ENCODE results near the gene IRX1.

Gene IRX1

DNA sequence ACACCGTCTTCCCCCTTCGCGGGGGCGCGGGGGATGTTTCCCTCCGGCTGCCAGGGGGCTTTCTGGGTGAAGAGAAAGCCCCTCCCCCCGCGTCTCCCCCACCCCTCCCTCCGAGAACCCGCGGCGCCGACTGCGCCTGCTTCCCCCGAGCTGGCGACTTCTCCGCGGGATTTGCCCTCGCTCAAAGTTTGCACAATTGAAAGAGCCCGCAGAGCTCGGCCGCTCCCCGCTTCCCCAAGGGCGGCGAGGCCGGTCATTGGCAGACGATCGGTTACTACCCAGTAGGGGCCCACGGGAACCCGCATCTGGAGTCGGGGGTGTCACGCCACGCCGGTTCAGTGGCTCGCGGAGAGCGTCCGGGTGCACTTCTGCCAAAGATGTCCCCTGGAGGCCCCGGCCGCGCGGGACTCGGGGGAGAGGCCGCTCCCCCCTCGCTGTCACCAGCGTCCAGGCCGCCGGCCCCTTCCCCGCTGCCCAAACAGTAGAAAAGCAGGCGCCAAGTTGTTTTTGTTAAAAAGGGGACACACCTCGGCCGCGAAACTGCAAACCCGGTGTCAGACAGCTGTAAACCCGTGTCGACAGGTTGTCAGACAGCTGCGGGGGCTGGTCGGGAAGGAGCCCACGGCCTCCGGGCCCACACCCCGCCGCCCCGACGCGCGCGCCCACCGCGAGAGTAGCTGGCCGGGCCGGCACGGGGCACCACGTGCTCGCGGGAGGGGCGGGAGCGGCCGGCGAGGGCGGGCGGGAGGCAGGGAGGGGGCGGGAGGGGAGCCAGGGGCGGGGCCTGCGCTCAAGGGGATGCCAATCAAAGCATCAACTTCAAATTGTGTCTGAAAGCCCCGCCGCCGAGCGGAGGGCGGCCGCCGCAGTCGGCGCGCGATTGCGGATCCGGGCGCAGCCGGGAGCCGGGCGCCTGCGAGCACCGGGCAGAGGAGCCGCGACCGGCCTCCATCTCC, at the start of gene IRX1:
Gene IRX1 (plus strand): TSS at position 827 of the 956 bp plus-strand sequence. CDS start 274 bp downstream, outside the sequence.
- no peak for DNase-seq

DNA sequence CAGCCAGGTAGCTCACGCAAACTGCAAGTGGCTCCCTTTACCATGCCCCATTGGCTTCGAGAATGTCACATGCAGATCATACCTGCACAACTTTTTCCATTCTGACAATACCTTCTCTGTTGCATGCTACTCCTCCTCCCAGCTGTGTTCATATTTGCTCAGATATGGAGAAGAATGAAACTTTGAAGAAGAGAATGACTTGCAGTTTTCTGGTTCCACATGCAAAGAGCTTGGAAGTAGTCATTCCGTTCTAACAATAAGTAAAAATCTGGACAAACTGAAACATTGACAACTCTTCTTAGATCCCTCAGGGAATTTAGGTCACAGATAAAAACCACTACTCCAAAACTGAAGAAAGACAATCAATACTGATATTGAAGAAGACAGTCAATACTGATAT, 49.6 kb upstream of the IRX1 start:
- DNase-seq = no peak

DNA sequence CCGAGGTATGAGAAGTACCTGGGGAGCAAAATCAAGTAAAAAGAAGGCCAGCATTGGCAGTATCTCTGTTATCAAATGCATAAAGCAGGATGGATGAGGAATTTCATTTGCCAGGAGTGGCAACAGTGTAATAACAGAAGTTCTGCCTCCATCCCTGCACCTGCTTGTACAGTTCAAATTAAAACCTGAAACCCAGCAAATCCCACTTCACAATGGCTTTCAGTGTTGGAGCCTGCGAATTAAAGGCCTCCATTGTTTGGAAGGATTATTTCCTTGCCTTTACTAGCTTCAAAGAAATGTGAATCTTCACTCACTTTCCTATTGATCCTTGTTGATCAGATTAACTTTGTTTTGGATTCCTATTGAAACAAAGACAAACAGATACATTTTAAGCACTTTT, 31.5 kb upstream of the IRX1 start:
- DNase-seq = no peak

DNA sequence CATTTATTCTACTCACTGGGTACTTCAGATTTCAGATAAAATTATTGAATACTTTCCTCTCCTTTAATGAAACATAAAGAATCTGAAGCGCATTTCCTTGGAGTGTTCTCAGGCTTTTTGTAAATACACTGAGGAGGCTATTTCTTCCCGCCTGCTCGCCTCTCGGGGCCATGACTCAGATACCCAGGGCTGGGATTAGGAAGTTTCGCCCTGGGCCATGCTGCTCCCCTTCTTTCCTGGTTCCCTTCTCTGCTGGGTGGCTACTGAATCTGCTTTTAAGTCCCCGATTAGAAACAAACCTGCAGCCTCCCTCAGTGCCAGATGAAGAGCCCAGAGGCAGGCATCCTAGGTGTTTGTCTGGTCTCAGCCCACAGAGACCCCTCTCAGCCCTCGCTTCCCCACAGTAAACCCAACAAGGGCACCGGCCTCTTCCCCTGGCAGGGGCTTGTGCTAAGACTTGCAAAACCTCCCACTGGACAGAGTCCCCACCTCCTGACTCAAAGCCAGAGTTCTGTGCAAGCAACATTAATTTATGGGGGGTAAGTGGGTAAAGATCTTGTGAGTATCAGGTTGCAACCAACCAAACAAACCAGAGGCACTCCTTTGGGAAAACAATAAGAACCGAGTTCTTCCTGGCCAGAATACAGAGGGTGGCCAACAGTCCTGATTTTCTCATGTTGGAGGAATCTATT, 30.7 kb upstream of the IRX1 start:
- DNase-seq = no peak

DNA sequence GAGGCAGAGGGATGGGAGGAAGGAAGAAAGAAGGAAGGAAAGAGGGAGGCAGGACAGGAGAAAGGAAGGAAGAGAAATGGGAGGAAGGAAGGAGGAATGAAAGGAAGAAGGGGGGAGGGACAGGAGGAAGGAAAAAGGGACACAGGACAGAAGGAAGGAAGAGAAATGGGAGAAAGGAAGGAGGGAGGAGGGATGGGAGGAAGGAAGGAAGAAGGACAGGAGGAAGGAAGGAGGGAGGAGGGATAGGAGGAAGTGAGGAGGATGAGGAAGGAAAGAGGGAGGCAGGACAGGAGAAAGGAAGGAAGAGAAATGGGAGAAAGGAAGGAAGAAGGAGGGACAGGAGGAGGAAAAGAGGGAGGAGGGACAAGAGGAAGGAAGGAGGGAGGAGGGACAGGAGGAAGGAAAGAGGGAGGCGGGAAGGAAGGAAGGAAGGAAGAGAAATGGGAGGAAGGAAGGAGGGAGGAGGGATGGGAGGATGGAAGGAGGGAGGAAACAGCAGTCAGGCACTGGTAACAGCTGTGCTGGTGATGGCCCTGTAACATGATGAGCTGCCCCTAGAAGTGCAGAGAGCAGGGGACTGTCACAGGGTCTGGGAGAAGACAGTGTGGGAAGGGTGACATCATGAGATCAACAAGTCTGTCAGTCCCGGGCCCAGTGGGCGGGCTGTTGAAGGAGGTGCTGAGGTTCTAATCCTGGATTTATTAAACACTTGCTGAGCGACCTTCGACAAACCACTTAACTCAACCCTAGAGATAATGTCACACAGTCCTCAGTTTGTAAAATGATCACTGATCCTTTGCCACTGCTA, 10.7 kb upstream of the IRX1 start:
- DNase-seq = no peak

DNA sequence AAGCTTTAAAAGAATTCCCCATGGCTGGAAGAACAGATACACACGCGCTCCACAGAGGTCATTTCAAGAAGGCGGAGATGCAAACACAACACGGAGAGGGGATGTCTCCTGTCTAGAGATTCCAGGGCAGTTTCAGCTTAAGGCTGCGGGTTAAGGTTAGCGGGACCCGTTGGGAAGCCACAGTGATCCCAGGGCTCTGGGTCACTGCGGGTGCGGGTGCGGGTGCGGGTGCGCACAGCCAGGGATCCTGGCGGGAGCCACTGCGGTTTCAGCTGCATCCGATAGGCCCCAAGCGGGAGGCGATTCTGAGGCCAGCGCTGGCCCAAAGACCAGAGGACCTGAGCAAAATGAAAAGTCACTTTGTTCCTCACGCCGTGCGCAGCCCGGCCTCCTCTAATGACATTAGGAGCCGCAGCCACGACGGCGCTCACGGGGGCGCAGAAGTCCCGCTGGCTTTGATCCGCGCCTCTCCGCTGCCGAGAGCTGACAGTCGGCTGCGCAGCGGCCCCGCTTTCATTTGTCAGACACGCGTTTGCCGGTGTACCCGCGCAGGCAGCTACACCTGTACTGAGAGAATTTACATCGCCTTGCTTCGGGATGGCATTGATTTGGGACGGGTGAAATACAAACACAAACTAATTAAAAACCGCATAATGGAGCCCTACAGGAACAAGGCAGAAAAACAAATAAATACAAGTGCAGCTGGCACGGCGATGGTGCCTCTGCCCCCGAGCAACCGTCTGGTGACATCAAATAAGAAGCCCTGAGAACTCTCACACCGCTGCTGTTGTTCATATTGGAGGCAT, 5.3 kb upstream of the IRX1 start:
- DNase-seq = no peak

DNA sequence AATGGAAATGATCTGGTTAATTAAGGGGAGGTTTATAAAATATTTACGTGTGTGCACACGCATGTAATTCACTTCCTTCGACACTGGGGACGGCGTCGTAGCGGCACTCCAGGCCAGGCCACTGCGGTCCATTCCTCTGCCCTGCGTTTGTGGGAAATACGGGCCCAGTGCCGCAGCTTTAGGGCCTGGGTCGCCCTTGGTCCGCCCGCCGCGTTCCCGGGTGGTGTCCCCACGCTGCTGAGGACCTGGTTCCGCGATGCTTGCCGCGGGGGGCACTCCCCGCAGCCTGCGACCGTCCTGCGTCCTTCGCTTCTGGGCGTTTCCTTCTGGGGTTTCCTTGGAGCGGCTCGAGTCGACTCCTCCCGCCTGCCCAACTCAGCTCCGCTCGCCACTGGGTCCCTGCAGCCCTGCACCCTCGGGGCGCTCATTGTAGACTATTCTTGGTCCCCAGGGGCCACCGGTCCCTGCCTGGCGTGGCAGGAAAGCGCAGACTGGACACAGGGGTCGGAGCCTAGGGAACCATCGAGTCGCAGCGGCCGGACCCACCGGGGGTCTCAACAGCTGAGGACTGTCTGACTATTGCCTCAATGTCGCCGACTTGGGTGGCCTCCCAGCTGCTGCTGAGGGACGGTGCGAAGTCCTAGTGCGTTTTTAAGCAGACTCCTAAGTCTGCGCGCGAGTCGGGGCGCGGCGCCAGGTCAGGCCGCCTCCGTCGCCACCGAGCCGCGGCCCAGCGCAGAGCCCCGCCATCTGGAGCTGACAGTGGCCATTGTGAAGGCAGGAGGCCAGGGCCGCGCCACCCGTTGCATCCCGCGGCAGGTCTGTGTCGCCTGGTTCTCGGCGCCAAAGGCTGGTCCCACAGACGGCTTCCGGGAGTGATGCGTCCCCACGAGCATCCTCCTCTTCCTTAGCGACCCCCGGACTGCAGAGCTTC, 4.4 kb upstream of the IRX1 start:
- DNase-seq = no peak

DNA sequence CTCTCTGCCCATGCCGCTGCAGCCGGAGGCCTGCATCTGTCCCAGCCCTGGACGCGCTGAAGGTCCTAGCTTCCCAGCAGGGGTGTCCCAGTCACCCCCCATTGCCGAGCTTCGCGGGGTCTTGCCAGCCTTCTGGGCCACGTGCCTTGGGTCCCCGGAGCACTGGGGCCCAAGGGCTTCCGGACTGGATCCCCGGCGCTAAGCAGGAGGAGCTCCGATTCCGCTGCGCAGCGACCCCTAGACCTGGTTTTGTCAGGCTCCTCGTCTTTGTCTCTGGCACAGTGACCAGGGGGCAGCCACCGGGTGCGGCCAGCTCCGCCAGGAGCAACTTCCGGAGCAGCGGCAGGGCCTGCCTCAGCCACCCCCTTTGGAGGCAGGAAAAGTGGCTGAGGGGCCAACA, 3.3 kb upstream of the IRX1 start:
- no peak for DNase-seq

DNA sequence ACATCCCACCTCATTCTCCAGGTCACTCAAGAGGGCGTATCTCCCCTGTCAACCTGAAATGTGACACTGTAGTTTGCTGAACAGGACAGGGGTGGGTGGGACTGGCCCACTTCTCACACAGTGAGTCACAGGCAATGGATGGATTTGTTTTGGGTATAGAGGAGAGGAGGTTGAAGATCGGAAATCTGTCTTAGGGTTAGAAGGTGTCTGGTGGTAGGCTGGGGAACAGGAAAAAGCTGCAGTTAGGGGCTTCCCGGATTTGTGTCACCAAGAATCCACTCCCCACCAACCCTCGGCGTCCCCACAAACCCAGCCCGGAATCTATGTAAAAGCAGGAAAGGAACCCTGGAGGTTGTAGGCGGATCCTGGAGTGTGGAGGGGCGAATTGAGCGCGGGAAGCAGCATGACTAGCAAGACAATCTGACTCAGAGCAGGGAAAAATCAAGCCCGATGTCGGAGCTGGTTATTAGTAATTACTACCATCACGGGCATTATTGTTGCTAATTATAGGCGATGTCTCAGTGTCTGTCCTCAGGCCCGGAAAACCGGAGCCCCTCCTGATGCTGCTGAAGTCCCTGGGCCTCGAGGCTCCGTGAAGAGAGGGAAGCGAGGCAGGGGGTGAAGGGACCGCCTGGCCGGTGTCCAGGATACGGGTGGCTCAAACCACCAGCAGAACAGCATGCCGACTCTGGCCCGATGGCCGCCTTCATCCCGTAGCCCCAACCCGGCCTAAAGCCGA, 1.7 kb upstream of the IRX1 start:
- no peak for DNase-seq

DNA sequence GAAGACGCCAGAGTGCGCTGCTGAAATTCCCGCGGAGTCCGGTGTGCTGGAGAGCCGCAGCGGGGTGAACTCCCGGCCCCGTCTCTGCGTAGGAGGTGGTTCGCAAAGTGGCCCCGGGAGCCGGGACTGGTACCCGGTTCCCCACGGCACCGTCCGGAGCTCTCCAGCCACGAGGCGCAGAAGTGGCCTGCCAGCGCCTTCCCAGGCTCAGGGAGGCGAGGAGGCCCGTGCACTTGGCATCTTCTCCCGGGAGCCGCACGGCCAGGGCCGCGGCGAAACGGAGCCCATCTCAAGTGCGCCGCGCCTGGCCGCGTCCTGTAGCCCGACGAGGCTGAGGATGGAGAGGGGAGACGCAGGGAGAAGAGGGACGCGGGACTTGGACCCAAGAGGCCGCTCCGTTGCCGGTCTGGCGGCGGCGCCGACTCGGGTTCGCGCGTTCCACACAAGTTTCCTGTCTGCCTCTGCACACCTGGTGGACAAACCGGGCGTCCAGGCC, 1.1 kb upstream of the IRX1 start:
- no peak for DNase-seq

DNA sequence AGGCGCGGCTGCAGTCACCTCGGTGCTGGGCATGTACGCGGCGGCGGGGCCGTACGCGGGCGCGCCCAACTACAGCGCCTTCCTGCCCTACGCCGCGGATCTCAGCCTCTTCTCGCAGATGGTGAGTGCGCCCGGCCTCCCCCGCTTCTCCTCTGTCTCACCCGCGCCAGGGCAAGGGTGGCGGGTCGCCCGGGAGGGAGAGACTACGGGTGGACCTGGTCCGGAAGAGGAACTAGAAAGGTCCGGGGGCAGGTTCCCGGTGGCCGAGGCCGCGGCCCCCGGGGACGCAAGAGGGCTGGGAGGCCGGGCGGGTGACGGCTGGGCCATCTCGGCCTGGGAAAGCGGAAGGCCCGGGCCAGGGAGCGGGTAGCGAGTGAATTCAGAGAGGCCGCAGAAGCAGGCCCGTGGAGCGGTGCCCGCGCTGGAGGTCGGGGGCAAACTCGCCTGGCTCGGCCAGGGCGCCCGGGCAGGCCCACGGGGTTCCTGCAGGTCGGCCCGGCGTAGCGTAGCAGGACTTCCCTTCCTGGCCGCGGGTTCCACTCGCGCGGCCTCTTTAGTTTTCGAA, 711 bp downstream of the IRX1 start:
- no peak for DNase-seq

DNA sequence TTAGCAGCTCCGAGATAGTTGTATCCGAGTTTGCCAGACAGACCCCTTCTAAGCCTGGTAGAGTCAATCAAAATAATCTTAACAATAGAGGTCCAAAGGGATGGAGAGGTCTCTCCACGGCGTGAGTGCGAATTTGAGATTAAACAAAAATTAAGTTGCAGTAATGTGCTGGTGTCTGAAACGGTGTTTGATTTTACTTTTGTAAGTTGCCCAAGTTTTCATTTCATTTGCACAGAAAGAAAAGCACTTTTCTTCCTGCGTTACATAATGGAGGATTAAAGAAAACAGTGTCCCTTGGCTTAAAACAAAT, 1.2 kb downstream of the IRX1 start:
- no peak for DNase-seq

DNA sequence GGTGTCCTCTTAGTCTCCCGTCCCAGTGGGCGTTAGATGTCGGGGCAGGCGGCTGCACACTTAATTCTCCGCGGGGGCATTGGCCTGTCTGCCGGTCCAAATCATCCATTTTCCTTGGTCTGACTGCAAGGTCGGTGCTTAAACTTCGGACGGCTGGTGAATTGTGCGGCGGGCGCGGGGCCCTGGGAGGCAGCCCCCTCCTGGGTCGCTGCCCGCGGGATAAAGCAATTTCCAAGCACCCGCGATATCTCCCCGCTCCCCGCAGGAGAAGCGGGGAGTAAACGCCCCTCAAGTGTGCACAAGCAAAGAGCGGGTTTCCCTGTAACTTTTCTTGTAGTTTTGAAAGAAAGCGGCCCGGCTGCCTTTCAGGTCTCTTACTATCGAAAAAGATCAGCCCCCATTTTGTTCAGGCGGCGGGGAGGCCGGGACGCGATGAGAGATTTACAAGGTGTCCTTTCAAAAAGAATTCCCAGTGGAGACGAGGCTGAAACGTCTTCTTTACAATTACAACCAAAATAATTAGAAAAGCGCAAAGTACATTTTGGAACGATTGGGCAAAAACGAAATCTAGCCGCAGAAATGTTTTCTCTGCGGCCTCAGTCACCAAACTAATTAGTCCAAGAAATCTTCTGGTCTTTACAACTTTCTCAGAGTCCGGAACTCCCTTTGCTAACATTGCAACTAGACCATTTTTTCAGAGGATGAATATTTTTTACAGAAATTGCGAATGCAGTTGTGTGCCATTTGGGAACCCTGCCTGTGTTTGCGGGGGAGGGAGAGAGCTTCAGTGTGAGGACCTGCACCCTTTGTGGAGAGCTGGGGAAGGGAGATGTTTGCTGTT, 1.8 kb downstream of the IRX1 start:
- no peak for DNase-seq

DNA sequence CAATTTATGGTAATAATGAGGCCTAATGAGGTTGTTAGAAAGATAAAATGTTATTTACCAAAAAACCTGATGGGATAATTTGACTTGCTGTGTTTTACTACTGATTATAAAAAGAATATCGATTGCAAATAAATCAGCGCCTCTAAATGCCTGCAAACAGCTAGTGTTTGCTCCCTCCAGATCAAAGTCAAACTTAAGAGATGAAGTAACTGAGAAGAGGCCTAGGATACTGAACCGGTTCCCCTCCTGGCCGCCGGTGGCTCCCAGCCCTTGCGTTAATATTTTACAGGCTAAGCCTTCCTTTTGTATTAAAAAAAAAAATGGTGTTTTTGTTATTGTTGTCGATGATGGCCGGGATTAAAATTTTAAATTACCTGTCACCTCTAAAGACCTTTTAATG, 2.6 kb downstream of the IRX1 start:
- DNase-seq = no peak

DNA sequence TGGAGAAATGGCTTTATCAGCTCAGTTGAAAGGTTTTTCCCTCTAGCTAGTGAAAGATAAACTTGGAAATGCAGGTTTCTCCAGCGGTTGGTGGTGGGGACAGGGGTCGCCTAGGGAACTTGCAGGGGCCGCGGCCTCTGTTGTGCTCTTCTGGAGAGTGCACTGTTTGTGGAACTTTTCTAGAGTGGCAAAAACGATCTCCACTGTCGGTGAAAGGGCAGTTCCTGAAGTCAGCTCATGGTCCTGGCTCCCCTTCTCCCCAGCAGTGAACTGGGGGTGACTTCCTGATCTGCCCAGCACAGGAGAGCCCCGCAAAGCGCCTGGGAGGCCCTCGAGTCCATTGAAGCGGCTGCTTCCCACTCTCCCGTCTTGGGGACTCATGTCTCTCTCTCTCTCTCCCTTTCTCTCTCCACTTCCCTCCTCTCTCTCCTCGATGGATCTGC, 3.2 kb downstream of the IRX1 start:
- DNase-seq = no peak

DNA sequence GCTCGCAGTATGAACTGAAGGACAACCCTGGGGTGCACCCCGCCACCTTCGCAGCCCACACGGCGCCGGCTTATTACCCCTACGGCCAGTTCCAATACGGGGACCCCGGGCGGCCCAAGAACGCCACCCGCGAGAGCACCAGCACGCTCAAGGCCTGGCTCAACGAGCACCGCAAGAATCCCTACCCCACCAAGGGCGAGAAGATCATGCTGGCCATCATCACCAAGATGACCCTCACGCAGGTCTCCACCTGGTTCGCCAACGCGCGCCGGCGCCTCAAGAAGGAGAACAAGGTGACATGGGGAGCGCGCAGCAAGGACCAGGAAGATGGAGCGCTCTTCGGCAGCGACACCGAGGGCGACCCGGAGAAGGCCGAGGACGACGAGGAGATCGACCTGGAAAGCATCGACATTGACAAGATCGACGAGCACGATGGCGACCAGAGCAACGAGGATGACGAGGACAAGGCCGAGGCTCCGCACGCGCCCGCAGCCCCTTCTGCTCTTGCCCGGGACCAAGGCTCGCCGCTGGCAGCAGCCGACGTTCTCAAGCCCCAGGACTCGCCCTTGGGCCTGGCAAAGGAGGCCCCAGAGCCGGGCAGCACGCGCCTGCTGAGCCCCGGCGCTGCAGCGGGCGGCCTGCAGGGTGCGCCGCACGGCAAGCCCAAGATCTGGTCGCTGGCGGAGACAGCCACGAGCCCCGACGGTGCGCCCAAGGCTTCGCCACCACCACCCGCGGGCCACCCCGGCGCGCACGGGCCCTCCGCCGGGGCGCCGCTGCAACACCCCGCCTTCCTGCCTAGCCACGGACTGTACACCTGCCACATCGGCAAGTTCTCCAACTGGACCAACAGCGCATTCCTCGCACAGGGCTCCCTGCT, 3.8 kb downstream of the IRX1 start:
- no peak for DNase-seq

DNA sequence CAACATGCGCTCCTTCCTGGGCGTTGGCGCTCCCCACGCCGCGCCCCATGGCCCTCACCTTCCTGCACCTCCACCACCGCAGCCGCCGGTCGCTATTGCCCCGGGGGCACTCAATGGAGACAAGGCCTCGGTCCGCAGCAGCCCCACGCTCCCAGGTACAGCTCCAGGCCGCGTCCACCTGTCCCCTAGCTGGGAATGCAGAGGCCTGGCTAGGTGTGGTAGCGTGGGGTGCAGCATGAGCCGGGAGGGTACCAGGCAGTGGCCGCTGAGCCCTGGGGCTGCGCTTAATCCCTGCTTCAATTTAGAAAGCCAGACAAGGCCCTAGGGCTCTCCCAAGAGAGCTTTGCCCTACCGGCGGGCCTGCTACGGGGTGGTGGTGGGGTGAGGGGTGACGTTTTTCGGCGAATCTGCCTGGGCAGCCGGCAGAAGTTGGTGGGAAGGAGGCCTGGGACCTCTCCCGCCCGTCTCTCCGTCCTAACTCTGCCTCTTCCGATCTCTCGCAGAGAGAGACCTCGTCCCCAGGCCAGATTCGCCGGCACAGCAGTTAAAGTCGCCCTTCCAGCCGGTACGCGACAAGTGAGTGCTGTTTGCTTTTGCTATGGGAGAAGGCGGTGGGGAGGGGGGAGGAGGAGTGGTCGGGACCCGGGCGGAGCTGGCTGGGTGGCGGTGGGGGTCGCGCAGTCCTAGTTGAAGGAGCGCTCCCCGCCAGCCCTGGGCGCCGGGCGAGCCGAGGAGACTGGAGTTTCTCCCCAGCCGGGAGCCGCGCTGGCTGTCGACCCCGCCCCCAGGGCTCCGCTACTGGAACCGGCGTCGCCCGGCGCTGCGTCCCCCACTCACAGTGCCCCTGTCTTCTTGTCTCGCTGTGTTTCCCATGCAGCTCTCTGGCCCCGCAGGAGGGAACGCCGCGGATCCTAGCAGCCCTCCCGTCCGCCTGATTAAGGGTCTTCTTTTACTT, 4.8 kb downstream of the IRX1 start:
- no peak for DNase-seq

Measured in activated CD8-positive, alpha-beta memory T cell treated with anti-CD3 and anti-CD28 coated beads, Interleukin-2, amount 50 U/mL, for 48 hours (primary cell).